GM12872 (cell line): ENCODE data around the gene ATL1.

Source experiments
- CTCF ChIP-seq: IDR thresholded peaks from 3 replicates; pipeline ENCODE4 v1.5.1; 2011; ENCODE audit warnings: low read depth, mild to moderate bottlenecking, low read length, moderate library complexity; ENCODE audit not compliant: insufficient read depth

Gene ATL1

GRCh38 chr14:50531595-50532501 lies 28.1 kb upstream of the ATL1 start:
- TF ChIP-seq CTCF, result no peak

GRCh38 chr14:50532502-50533240 lies 27.3 kb upstream of the ATL1 start, which contains the start of gene MAP4K5:
Gene MAP4K5, minus strand, starts transcription at chr14:50532569. Its CDS starts 520 bp downstream, at chr14:50532049.
- peak; percentile 93 for TF ChIP-seq CTCF

DNA sequence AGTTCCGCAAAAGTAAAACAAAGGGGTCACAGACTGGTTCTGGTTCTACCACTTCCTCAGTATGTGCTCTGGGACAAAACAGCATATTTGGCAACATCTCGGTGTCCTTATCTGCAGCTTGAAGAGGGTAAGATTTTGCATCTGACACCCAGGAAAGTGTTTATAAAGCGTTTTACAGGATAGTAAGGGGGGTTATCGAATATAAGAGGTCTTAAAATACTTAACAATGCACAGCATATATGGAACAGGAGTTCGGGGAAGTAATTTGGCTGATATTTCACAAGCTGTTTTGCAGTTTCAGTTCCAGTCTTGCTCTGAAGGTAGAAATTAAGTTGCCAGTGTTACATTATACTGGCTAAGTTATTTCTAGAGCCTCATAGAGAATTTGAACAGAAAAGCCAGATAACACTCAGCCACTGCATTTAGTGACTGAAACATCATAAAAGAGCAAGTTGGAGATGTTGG lies 26.7 kb upstream of the ATL1 start:
- no peak for TF ChIP-seq CTCF

DNA sequence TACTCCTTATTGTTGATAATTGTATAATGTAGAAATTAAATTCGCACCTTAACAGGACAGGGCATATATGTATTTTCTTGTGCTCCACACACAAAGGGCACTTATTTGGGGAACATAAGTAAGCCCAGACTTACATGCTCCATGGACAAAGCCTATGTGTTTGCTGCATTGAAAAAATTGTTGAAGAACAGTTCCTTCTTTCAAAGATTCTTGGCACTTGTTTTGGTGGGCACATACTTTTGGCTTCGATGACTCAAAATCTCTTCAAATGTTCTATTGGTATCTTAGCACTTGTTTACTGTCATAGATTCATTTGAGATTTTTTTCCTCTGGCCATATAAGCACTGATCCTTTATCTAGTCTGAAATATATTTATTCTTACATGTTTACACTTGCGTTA lies 26.1 kb upstream of the ATL1 start:
- no peak for TF ChIP-seq CTCF

DNA sequence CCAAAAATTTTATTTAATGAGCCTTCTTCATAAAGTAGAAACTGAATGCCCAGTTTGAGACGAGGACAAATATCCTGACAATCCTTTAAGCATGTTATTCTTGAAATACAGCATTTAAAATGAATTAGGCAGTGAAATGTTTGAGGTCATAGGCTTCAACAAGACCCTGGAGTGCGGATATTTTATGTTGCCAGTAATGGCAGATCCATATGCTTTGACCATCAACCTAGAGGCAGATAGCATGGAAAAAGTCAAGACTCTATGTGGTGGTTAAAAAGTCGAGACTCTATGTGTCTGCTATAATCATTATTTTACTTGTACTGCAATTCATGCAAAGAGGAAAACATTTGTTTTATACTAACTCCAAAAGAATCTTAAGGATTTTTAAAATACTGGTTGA lies 25.5 kb upstream of the ATL1 start:
- TF ChIP-seq CTCF, result no peak

DNA sequence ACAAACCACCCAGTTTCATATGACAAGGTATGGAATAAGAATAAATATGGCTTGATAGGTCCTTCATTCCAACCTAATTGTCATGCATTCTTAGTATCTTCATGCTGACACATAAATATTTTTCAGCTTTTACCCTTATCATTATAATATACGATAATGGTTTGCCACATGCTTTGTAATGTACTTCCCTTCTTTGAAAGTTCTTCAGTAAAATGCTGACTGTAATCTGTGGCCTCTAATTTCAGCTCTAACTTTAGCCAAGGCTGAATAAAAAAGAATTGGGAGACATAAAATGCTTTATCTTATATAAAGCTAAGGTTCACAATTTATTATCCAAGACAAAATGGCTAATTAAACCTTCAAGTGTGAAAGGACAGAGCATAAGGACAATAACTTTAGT lies 24.9 kb upstream of the ATL1 start:
- no peak for TF ChIP-seq CTCF

DNA sequence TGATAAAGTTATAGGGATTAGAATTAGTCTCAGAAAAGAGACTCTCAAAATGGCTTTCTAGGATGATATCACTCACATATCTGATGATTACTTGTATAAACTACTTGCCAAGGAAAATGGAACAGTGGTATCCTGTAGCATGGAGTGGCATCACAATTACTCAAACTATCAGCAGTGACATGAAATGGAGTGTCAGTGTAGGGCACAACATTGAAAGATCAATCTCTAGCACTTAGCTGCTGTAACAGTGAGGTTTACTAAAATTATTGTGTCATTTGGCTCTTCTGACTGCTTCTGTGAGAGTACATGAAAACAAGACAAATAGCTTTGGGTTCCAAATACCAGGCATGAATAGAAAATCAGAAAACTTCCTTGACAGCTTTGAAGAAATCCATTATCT lies 20.9 kb upstream of the ATL1 start:
- no peak for TF ChIP-seq CTCF
